ENCODE results near the gene MYO5A. TPM values are rescaled to one million over a fixed set of nuclear protein-coding genes. Genes with fewer than 3 reads are reported as not detected.

Gene MYO5A
- total RNA-seq, 4 donors from 2014 or later = 10.3 to 26.0 (median 22.7) TPM

DNA sequence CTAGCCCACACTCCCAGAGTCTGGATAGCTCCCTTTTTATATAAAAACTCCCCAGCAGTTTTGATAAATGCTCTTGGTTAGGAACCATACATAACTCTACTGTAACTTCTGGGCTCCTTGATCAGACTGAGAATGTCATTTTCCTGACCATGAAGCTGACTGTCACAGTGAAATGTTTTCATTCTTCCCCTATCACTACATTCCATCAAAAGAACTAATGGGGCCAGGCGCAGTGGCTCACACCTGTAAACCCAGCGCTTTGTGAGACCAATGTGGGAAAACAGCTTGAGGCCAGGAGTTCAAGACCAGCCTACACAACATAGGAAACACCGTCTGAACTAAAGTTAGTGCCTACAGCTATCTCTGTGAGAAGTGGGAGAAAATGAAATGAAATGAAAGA, 160.3 kb downstream of the MYO5A start:
- Histone ChIP-seq H3K27ac (no peak overlapping the region), H3K4me1 (no peaks in the 10 kb centered on the region), H3K36me3 (no peaks in the 10 kb centered on the region), H3K4me3 (no peak overlapping the region), H3K9me3 (no peaks in the 10 kb centered on the region), H3K27me3 (no peaks in the 10 kb centered on the region)
- no peak for DNase-seq
- no peak for TF ChIP-seq POLR2A (IDR thresholded peaks at IDR 0.05)
- TF ChIP-seq, protein P1, sequence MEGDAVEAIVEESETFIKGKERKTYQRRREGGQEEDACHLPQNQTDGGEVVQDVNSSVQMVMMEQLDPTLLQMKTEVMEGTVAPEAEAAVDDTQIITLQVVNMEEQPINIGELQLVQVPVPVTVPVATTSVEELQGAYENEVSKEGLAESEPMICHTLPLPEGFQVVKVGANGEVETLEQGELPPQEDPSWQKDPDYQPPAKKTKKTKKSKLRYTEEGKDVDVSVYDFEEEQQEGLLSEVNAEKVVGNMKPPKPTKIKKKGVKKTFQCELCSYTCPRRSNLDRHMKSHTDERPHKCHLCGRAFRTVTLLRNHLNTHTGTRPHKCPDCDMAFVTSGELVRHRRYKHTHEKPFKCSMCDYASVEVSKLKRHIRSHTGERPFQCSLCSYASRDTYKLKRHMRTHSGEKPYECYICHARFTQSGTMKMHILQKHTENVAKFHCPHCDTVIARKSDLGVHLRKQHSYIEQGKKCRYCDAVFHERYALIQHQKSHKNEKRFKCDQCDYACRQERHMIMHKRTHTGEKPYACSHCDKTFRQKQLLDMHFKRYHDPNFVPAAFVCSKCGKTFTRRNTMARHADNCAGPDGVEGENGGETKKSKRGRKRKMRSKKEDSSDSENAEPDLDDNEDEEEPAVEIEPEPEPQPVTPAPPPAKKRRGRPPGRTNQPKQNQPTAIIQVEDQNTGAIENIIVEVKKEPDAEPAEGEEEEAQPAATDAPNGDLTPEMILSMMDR (IDR thresholded peaks at IDR 0.05) = no peak
- intact Hi-C loops (cut with DNase I; ENCODE audit: low total_unique reads) = no loop called here

DNA sequence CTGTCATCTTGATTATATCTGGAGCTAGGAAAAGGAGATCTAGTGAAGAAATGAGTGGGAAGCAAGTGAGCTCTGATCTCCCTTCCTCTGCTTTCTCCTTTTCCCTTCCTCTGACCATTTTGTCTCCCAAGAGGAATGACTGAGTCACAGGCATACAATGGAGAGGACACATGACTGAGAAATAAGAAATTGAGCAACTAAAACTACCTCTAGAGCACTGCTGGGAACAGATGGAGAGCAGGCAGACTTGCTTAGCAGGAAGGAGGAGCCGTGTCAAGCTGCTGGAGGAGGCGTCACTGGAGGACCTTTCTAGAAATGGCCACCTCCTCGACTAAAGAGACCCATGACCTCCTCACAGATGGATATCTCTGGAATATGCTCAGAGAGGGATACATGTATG, 166.2 kb downstream of the MYO5A start:
- H3K4me3 ChIP-seq = no peak overlapping the region
- no peak for TF ChIP-seq POLR2A (IDR thresholded peaks at IDR 0.05)
- TF ChIP-seq, protein P1 (IDR thresholded peaks at IDR 0.05) = no peak
- H3K27ac ChIP-seq = no peak overlapping the region
- intact Hi-C loops (cut with DNase I; ENCODE audit: low total_unique reads) = no loop called here
- H3K4me1 ChIP-seq = no peaks in the 10 kb centered on the region
- no peaks in the 10 kb centered on the region for H3K9me3 ChIP-seq
- H3K36me3 ChIP-seq = no peaks in the 10 kb centered on the region
- no peaks in the 10 kb centered on the region for H3K27me3 ChIP-seq
- DNase-seq = no peak

DNA sequence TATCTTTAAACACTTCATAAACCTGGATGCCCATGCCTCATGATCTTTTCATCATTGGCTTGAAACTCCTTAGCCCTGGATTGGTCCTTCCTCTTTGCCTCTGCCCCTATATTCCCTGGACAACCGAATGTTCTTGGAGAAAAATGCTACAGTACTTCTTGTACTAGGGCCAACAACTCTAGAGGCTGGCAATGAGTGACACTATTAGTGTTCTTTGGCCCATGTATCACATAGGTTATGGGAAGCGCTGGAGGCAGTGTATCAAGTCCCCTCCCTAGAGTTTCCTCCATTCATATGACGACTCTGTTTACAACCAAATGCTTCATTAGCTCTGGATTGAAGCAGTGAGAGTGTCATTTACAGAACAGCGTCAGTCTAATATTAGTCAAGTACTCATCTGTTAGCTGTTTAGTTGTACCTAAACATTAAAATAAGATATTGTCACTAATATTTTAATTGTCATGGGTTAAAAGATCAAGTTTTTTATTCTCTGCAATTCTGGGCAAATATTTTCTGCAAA, 166.6 kb downstream of the MYO5A start:
- DNase-seq = no peak
- Histone ChIP-seq H3K36me3 (no peaks in the 10 kb centered on the region), H3K9me3 (no peaks in the 10 kb centered on the region), H3K27me3 (no peaks in the 10 kb centered on the region), H3K4me1 (no peaks in the 10 kb centered on the region), H3K4me3 (no peak overlapping the region), H3K27ac (no peak overlapping the region)
- intact Hi-C loops (cut with DNase I; ENCODE audit: low total_unique reads) = no loop called here
- TF ChIP-seq, protein P1 (IDR thresholded peaks at IDR 0.05) = no peak
- no peak for TF ChIP-seq POLR2A (IDR thresholded peaks at IDR 0.05)

DNA sequence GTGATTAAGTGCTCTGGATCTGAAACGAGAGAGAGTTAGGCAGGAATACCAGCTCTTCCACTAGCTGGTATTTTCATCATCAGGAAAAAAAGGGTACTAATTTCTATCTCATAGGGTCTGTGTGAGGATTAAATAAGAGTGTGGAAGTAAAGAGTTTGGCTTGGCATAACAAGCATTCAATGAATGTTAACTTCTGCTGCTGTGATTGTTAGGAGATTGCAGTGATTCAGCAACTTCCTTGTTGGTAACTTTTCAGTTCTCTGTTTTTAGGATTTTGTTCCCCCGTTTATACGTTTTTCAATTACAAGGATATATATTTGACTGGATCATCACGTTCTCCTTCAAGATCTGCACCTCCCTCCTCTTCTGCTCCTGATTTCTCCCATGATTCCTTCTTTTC, 167.2 kb downstream of the MYO5A start:
- DNase-seq = no peak
- TF ChIP-seq POLR2A (IDR thresholded peaks at IDR 0.05) = no peak
- TF ChIP-seq, protein P1 (IDR thresholded peaks at IDR 0.05) = no peak
- Histone ChIP-seq H3K27ac (no peak overlapping the region), H3K4me3 (no peak overlapping the region), H3K27me3 (no peaks in the 10 kb centered on the region), H3K4me1 (no peaks in the 10 kb centered on the region), H3K9me3 (no peaks in the 10 kb centered on the region), H3K36me3 (no peaks in the 10 kb centered on the region)
- intact Hi-C loops (cut with DNase I; ENCODE audit: low total_unique reads) = no loop called here

DNA sequence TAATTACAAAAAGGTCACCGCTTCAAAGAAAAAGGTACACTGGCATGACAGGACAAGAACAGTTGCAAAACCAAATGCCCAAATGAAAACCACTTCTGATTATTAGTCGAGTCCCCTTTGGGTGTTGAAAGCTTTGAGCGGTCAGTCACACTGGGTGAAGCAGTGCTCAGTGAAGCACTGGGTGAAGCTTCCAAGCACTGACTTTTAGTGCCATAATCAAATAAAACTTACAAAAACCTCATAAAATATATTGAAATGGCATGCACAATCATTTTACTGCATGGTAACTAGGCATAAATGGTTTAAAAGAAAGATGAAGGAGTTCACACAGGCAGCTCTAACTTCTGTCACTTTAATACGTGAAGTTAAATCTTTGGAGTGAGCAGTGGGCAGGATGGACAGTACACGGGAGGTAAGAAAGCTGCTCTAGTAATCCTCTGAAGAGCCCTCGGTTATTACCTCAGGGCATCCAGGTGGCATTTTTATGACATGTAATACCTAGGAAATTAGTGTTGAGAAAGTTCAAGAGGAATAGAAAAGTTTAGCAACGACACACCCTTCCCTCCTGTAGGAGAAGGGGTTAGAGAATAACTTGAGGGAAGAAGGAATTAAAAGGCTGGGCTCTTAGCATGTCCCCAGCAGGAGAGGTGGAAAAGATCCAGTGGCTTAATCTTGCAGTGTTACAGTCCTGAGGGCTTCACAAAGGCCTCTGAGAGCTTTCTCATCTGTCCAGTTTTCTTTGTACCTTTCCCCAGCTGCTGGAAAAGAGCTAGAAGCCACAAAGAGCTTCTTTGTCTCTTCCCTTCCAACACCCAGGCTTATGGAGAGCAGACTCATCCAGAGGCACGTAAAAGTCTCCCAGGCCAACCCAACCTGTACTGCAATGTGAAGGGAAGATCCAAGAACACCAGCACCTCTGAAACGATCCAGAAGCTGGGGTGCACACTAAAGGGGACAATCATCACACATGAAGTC, 168.2 kb downstream of the MYO5A start:
- no peak for TF ChIP-seq POLR2A (IDR thresholded peaks at IDR 0.05)
- TF ChIP-seq, protein P1 (IDR thresholded peaks at IDR 0.05) = no peak
- H3K4me1 ChIP-seq = no peaks in the 10 kb centered on the region
- H3K27ac ChIP-seq = no peak overlapping the region
- H3K9me3 ChIP-seq = no peaks in the 10 kb centered on the region
- no peaks in the 10 kb centered on the region for H3K27me3 ChIP-seq
- no peak for DNase-seq
- no peaks in the 10 kb centered on the region for H3K36me3 ChIP-seq
- H3K4me3 ChIP-seq = no peak overlapping the region
- intact Hi-C loops (cut with DNase I; ENCODE audit: low total_unique reads) = no loop called here
